HG02763 (cell line): Measurements from ENCODE around the gene CFAP97D2.
"Not testable (repeated sequence)": the region's sequence is repeated elsewhere in the genome, so short reads cannot be mapped to it uniquely, and the experiment has no call there.

ENCODE experiments used
- ATAC-seq: cut with Tn5 transposase; IDR thresholded peaks from one replicate; pipeline ENCODE4 v1.9.1; 2021; ENCODE audit warnings: mild to moderate bottlenecking, moderate library complexity; ENCODE audit not compliant: unreplicated experiment

CFAP97D2 gene

DNA sequence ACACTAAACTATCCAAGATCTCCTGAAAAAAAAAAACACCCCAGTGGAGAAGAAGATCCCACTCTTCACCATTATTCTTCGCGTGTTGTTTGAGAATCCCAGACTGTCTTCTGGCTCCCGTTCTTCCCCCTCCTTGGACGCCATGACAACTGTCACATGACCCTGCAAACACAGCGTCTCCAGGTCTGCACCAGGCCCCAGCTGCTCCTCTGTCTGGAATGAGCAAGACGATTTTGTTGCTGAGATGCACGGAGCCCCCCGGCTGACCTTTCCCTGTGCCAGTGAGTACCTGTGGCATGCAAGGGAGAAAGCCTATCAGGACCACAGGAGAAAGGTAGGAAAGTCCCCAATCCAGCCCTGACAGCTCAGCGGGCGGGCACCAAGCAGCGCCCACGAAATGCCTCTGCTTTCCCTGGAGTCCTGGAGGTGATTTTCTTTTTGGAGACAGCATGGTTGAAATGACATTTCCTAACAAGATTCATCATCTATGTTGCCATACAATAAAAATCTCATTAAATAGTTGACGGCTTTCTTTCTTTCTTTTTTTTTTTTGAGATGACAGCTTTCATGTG, at the start of gene CFAP97D2:
Gene CFAP97D2 (plus strand): TSS at position 171 of the 572 bp plus-strand sequence. CDS start 74 bp downstream, at position 245.
- ATAC-seq = no peak

DNA sequence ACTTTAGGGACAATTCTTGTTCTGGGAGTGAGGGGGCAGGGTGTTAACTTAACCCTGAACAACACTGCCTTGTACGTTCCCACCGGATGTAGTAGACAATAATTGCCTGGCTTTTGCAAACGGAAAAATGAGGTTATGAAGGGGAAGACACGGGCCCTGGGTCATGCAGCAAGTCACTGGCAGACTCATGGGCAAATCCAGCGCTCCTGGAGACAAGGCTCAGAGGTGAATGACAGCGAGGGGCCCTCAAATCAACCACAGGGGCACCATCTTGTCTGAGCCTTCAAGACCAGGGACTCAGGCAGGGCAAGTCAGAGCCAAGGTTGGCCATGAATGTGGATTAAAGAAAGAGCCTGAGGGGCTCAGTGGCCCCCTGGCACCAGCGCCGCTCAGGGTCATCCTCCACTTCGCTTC, 49.4 kb upstream of the CFAP97D2 start:
- no peak for ATAC-seq

DNA sequence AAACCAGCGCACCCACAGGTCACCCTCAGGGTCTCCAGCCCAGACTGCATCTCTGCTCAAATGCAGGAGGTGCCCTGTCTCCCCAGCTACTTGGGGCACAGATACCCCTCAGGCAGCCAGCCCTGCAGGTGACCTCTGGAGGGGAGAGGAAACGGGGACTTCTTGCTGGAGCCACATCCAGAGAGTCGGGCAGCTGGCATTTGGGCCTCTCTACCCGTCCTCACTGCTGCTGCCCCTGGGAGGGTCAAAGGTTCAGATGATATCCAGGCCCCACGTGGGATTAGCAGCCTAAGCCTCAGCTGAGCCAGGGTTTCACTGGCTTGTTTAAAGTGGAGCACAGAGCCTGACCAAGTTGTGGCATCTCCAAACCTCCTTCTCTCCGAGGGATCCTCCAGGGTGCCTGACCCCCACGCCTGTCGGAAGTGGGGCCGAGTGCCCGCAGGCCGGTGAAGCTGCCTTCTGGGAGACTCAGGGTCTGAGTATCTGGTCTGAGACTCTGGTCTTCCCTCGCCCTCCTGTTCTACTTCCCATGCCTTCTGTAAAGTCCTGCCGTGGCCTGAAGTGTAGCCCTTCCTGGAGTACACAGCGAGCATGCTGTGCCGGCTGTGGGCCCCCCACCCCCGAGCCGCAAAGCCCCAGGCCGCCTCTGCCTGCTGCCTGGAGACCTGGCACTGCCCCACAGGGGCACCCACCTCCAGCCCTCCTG, 48.8 kb upstream of the CFAP97D2 start:
- no peak for ATAC-seq

DNA sequence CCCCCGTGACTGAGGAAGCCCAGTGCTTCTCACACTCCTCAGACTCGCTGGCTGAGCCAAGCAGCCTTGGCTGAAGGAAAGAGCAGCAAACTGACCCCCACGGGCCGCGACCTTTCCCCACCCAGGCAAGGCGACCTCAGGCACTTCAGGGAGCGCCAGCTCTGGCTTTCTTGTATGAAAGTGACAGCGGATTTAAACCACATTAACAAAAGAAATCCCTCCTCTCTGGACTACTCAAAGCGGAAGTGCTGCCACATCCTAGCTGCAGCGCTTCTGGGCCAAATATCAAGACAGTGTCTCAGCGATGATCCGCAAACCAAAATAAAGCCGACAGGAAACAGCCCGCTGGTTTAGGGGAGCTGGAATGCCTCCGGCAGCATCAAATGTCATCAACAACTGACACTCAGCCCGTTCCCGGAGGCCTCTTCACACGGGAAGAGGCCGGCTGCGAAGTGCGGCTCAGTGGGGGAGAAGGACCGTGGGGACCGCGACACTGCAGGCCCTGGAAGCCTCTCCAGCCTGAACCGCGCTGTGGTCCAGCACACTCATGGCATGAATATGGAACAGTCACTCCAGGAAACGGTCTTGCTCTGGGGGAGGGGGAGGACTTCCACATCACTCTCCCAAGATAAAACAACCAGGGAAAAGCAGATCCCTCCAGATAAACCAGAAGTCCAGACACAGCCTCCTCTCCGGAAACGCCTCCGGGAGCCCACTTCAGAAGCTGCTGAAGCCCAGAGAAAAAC, 48.0 kb upstream of the CFAP97D2 start:
- ATAC-seq = no peak

DNA sequence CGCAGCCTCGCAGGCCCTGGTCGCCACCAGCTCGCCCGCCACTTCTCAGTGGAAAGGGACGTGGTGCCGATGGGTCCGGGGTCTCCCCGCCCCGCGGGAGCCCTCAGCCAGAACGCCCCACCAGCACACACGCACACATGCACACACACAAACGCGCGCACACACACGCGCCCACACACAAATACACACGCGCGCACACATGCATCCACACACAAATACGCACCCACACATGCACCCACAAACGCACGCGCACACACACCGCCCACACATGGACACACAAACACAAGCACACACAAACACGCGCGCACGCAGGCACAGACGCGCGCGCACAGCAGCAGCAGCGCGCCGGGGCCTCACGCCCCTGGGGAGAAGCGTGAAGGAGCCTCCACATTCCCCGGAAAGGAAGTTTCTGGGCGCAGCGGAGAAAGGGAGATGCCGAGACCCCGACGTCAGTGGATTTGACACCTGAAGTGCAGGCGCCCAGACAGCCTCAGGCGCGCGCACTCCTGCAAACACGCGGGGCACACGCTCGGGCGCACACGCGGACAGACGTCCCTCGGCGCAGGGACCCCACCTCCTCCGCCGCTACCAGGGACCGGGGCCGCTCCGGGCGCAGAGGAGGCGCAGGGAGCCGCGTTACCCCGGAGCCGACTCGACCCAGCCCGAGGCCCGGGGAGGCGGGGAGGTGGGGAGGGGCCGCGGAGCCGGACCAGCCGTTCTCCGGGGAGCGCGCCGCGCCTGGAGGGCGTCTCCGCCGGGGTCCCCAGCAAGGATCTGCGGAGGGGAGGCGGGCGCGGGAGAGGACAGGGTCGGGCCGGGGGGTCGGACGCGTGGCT, 47.3 kb upstream of the CFAP97D2 start:
- peak; percentile 0 for ATAC-seq

DNA sequence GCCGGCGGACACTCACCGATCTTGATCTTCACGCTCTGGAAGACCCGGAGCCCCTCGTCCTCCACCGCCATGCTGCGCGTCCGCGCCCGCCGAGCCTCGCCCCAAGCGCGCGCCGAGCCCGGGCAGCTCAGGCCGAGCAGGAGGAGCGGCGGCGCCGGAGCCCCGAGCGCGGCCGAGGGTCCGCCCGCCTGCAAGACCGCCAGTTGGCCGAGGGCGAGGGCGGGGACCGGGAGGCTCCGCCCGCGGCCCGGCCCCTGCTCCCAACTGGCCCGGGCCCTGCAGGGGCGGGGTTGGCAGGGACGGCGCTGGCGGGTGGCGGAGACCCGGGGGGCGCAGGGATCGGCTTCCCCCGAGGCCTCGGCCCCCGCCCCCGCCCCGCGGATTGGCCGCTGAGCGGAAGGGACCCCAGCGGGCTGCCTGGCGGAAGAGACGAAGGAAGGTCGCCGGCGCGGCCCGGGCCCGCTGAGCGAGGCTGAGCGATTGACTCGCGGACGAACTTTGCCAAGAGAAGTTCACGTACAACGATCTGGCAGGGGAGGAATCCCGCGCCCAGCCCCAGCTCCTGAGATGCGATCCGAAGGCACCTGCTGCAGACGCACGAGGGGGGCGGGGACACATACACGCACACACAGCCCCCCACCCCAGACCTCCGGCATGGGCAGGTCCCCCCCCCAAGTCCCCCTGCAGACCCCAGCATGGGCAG, 46.5 kb upstream of the CFAP97D2 start, which contains the start of gene RASA3:
Gene RASA3 (minus strand): TSS at position 205 of the 703 bp plus-strand sequence. CDS start 134 bp downstream, at position 71.
- peak; percentile 58 for ATAC-seq

GRCh38 chr13:114133126-114133525, 45.9 kb upstream of the CFAP97D2 start:
- ATAC-seq = not testable (repeated sequence)

DNA sequence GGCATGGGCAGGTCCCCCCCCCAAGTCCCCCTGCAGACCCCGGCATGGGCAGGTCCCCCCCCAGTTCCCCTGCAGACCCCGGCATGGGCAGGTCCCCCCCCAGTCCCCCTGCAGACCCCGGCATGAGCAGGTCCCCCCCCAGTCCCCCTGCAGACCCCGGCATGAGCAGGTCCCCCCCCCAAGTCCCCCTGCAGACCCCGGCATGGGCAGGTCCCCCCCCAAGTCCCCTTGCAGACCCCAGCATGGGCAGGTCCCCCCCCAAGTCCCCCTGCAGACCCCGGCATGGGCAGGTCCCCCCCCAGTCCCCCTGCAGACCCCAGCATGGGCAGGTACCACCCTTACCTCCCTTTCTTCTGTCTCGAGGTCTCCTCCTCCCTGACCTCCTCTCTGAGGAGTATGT, 45.5 kb upstream of the CFAP97D2 start:
- not testable (repeated sequence) for ATAC-seq

- ATAC-seq = no peak
These were observed 44.7 kb upstream of the CFAP97D2 start for GRCh38 chr13:114134111-114134943.

DNA sequence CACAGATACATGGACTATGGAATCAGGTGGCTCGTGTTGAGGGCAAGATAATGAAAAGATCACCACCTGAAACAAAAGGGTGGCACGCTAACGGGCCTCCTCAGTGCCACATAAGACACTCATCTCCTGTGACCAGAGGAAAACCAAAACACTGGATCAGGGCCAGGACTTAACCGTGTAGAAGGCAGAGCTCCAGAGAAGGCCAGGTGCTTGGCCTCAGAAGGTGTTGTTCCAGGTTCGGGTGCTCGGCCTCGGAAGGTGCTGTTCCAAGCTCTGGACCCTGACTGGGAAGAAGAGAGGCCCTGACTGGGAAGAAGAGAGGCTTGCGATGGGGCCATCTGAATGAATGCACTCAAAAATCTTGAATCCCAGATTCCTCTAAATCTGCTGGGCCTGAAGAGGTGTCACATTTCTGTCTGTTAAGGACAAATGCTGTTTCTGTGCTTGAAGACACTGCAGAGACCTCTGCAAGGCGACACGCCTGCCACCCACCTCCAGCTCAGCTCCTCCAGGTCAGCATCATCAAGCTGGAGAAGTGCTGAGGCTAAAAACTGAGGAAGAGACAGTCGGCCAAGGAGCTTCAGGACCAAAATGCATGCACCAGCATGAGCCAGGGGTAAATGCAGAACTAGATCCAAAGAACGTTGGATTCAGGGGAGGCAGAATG, 44.0 kb upstream of the CFAP97D2 start:
- ATAC-seq = no peak

DNA sequence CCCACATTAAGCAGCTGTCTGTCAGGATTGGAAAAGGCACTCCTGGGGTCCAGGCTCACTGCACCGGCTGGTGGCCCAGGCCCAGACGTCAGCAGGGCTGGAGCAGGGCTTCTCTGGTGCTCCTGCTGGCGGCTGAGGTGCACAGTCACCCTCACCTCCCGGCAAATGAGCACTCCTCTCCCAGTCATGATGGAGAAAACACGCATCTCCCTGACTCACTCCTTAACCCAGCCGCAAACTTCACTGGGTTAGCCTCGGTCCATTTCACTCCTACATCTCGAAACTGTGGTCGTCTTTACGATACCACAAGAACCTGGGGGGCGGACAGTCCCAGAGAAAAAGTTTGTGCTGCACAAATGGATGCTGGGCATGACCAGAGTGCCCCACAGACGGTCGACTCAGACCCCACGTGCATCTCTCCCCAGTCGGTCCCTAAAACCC, 43.3 kb upstream of the CFAP97D2 start:
- ATAC-seq = no peak

GRCh38 chr13:114136576-114136975, 42.5 kb upstream of the CFAP97D2 start:
- ATAC-seq = no peak

GRCh38 chr13:114140131-114140905, 38.7 kb upstream of the CFAP97D2 start:
- no peak for ATAC-seq

- ATAC-seq = no peak
These were observed 38.2 kb upstream of the CFAP97D2 start for GRCh38 chr13:114140906-114141250.

DNA sequence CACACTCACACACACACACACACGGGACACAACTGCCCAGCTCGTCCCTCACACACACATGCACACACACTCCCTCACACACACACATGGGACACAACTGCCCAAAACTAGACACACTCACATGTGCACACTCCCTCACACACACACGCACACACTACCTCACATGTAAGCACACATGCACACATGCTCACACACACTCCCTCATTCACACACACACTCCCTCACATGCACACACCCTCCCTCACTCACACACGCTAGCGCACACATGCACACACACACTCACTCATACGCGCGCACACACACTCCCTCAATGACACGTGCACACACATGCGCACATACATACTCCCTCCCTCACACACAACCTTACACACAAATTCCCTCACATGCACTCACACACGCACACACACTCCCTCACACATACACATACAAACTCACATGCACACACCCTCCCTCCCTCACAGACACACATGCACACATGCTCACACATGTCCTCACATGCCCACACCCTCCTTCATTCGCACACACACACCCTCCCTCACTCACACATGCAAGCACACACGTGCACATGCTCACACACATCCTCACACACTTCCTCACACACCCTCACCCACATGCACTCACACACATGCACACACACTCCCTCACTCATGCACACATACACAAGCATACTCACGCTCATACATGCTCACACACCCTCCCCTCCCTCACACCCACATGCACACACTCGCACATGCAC, 37.6 kb upstream of the CFAP97D2 start:
- no peak for ATAC-seq

- ATAC-seq = no peak
These were observed 36.9 kb upstream of the CFAP97D2 start for GRCh38 chr13:114142137-114142550.
